Osteocyte (in vitro differentiated cells): ENCODE results near the gene ELOB. TPM values are rescaled to one million over a fixed set of nuclear protein-coding genes. Genes with fewer than 3 reads are reported as not detected.

ENCODE experiments used
- DNase-seq: peaks from one replicate; pipeline ENCODE4 v3.0.0; 2021; ENCODE audit warnings: mixed read lengths; ENCODE audit not compliant: unreplicated experiment; ENCODE audit errors: extremely low spot score
- H3K27ac Mint-ChIP-seq: one replicate; pipeline ENCODE4 v1.8.0; 2021; ENCODE audit warnings: mild to moderate bottlenecking, mixed read lengths; ENCODE audit not compliant: unreplicated experiment
- H3K27me3 Mint-ChIP-seq: one replicate; pipeline ENCODE4 v1.8.0; 2021; ENCODE audit warnings: mixed read lengths; ENCODE audit not compliant: unreplicated experiment
- H3K36me3 Mint-ChIP-seq: one replicate; pipeline ENCODE4 v1.8.0; 2021; ENCODE audit warnings: mixed read lengths; ENCODE audit not compliant: unreplicated experiment
- H3K4me1 Mint-ChIP-seq: one replicate; pipeline ENCODE4 v1.8.0; 2021; ENCODE audit warnings: mixed read lengths; ENCODE audit not compliant: unreplicated experiment
- H3K4me3 Mint-ChIP-seq: one replicate; pipeline ENCODE4 v1.8.0; 2021; ENCODE audit warnings: mild to moderate bottlenecking, moderate library complexity, mixed read lengths; ENCODE audit not compliant: unreplicated experiment
- H3K9me3 Mint-ChIP-seq: one replicate; pipeline ENCODE4 v1.8.0; 2021; ENCODE audit warnings: mixed read lengths; ENCODE audit not compliant: unreplicated experiment
- total RNA-seq: library from RNA; stranded (reverse); gene quantifications from 2 replicates; pipeline ENCODE4 v1.2.1, GENCODE V29; 2021
- TF ChIP-seq, protein P1 (sequence below): fragments of 200-600 bp; sonication (generic); IDR thresholded peaks from 2 replicates; pipeline ENCODE4 v1.5.0; 2021; ENCODE audit warnings: antibody characterized with exemption, mild to moderate bottlenecking, moderate library complexity

Gene ELOB
- total RNA-seq, 1 donor from 2014 or later: 287 TPM

DNA sequence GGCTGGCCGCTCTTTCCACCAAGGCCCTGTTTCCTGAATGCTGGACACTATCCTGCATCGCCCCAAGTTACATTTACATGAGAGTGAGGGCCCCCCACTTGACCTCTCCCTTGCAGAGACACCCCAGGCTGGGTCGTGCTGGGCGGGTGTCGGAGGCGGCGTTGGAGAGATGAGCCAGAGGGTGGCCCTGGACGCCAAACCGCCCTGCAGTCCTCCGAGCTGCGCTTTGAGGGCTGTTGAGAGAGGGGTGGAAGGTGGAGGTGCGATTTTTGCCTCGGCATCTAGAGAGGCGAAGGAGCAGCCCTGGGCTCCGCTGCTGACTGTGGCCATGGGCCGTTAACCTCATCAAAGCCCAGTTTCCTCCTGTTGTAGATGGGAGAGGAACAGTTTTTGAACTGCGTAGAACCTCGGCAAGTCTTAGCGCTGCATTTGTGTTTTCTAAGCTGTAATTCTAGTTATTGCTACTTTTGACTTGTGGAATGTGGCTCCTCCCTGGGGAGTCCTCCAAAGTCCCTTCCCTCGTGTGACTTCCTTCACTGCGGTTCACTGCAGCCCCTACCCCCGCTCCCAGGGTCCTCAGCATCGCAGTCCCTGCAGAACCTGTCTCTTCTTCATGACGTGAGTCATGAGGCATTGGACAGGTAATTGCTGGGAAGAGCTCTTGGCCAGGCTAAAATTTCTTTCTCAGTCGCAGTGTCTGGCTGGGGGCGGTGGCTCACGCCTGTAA lies 986 bp upstream of the ELOB start:
- peak overlapping the region; percentile 88 for H3K4me3 Mint-ChIP-seq
- no peaks in the 10 kb centered on the region for H3K9me3 Mint-ChIP-seq
- TF ChIP-seq, protein P1, sequence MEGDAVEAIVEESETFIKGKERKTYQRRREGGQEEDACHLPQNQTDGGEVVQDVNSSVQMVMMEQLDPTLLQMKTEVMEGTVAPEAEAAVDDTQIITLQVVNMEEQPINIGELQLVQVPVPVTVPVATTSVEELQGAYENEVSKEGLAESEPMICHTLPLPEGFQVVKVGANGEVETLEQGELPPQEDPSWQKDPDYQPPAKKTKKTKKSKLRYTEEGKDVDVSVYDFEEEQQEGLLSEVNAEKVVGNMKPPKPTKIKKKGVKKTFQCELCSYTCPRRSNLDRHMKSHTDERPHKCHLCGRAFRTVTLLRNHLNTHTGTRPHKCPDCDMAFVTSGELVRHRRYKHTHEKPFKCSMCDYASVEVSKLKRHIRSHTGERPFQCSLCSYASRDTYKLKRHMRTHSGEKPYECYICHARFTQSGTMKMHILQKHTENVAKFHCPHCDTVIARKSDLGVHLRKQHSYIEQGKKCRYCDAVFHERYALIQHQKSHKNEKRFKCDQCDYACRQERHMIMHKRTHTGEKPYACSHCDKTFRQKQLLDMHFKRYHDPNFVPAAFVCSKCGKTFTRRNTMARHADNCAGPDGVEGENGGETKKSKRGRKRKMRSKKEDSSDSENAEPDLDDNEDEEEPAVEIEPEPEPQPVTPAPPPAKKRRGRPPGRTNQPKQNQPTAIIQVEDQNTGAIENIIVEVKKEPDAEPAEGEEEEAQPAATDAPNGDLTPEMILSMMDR: no peak
- no peak for DNase-seq
- peak overlapping the region; percentile 94 for H3K27ac Mint-ChIP-seq
- H3K4me1 Mint-ChIP-seq: peaks cover 37% of the 10 kb centered on the region
- peaks cover 3% of the 10 kb centered on the region for H3K36me3 Mint-ChIP-seq
- no peaks in the 10 kb centered on the region for H3K27me3 Mint-ChIP-seq

- no peaks in the 10 kb centered on the region for H3K9me3 Mint-ChIP-seq
- H3K4me3 Mint-ChIP-seq: peak overlapping the region; percentile 91
- H3K27ac Mint-ChIP-seq: peak overlapping the region; percentile 86
- H3K4me1 Mint-ChIP-seq: peaks cover 37% of the 10 kb centered on the region
- H3K36me3 Mint-ChIP-seq: peaks cover 12% of the 10 kb centered on the region
- no peaks in the 10 kb centered on the region for H3K27me3 Mint-ChIP-seq
- no peak for DNase-seq
- TF ChIP-seq, protein P1: no peak
These were observed 460 bp downstream of the ELOB start for GRCh38 chr16:2776500-2777139.

DNA sequence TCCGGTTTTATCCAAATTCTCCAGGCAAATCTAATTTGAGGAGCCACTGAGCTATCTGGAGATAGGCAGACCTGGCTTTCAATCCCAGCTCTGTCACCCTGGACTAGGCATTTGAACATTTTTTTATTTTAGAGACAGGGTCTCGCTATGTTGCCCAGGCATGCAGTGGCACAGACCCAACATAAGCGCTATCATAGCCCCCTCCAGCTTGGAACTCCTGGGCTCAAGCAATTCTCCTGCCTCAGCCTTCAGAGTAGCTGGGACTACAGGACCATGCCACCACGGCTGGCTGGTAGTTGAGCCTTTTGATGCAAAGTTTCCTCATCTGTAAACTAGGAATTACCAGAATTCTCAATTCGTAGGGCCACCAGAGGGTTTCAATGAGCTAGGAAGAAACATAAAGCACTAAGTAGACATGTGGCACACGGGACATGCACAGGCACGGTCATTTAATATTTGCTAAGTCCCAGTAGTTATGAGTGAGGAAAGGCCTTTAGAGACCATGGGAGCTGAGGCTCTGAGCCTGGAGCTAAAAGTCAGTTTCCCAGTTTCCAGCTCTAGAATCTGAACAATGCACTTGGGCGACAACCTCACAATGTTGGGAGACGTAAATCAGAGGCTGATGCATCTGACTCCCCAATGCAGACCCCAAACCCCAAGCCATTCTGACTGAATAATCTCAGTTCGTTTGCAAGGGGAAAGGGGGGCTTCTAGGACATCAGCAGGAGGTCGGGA lies 1.1 kb downstream of the ELOB start:
- H3K4me1 Mint-ChIP-seq: peaks cover 37% of the 10 kb centered on the region
- no peaks in the 10 kb centered on the region for H3K9me3 Mint-ChIP-seq
- no peak for DNase-seq
- no peaks in the 10 kb centered on the region for H3K27me3 Mint-ChIP-seq
- peaks cover 15% of the 10 kb centered on the region for H3K36me3 Mint-ChIP-seq
- H3K27ac Mint-ChIP-seq: peak overlapping the region; percentile 86
- H3K4me3 Mint-ChIP-seq: peak overlapping the region; percentile 91
- TF ChIP-seq, protein P1: no peak

- Mint-ChIP-seq H3K4me3 (peak overlapping the region; percentile 91), H3K4me1 (peaks cover 35% of the 10 kb centered on the region), H3K9me3 (no peaks in the 10 kb centered on the region), H3K27ac (peak overlapping the region; percentile 31), H3K36me3 (peaks cover 16% of the 10 kb centered on the region), H3K27me3 (no peaks in the 10 kb centered on the region)
- no peak for DNase-seq
- TF ChIP-seq, protein P1: no peak
These were observed 1.9 kb downstream of the ELOB start for GRCh38 chr16:2775131-2775716.
